Breast epithelium (tissue), 3 donors: ENCODE data around the gene IMMP2L.

Experiments
- POLR2A ChIP-seq: fragments of 450-650 bp; IDR thresholded peaks from one replicate; pipeline ENCODE4 v1.6.1; 2016; ENCODE audit warnings: antibody characterized with exemption, mild to moderate bottlenecking, moderate library complexity
- POLR2AphosphoS5 ChIP-seq, 3 donors: sonication (generic); formaldehyde crosslinking; IDR thresholded peaks; one replicate each; pipeline ENCODE4 v1.6.1; 2017; ENCODE audit warnings: antibody characterized with exemption in 3 of 3
- TF ChIP-seq, protein P1 (sequence below), 3 donors: fragments of 450-650 bp; IDR thresholded peaks; one replicate each; pipeline ENCODE4 v1.5.1; 2016 to 2017; ENCODE audit warnings: antibody characterized with exemption in 3 of 3, mild to moderate bottlenecking in 3 of 3, moderate library complexity in 3 of 3

DNA sequence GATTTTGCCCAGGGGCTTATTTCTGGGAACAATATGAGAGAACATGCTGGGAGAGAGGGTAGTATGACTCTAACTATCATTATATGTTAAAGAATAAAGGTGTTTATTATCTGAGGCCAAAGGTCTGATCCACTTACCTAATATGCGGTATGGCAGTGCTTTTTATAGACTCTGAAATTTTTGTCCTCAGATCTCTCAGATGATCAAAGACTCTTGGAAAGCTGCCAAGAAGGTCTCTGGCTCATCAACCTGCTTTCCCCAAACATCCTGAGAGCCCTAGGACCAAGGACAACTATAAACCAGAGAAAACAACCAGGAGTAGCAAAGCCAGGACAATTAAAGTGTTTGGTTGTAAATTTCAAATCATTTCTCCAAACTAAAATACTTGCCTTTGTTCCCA lies 727.1 kb downstream of the IMMP2L start:
- TF ChIP-seq, protein P1, sequence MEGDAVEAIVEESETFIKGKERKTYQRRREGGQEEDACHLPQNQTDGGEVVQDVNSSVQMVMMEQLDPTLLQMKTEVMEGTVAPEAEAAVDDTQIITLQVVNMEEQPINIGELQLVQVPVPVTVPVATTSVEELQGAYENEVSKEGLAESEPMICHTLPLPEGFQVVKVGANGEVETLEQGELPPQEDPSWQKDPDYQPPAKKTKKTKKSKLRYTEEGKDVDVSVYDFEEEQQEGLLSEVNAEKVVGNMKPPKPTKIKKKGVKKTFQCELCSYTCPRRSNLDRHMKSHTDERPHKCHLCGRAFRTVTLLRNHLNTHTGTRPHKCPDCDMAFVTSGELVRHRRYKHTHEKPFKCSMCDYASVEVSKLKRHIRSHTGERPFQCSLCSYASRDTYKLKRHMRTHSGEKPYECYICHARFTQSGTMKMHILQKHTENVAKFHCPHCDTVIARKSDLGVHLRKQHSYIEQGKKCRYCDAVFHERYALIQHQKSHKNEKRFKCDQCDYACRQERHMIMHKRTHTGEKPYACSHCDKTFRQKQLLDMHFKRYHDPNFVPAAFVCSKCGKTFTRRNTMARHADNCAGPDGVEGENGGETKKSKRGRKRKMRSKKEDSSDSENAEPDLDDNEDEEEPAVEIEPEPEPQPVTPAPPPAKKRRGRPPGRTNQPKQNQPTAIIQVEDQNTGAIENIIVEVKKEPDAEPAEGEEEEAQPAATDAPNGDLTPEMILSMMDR (IDR thresholded peaks at IDR 0.05): no peak
- TF ChIP-seq POLR2AphosphoS5 (IDR thresholded peaks at IDR 0.05) (no peak), POLR2A (no peak)
